ENCODE data around the gene MRC1. TPM values are rescaled to one million over a fixed set of nuclear protein-coding genes. Genes with fewer than 3 reads are reported as not detected.
A peak's percentile ranks its signal among the peaks of the same experiment; 100 is the strongest.

MRC1 gene
- total and polyA plus RNA-seq, 2 of the 13 experiments (the other 11 are each of a cell fraction or from before 2014, with no cell fraction given) = not detected

DNA sequence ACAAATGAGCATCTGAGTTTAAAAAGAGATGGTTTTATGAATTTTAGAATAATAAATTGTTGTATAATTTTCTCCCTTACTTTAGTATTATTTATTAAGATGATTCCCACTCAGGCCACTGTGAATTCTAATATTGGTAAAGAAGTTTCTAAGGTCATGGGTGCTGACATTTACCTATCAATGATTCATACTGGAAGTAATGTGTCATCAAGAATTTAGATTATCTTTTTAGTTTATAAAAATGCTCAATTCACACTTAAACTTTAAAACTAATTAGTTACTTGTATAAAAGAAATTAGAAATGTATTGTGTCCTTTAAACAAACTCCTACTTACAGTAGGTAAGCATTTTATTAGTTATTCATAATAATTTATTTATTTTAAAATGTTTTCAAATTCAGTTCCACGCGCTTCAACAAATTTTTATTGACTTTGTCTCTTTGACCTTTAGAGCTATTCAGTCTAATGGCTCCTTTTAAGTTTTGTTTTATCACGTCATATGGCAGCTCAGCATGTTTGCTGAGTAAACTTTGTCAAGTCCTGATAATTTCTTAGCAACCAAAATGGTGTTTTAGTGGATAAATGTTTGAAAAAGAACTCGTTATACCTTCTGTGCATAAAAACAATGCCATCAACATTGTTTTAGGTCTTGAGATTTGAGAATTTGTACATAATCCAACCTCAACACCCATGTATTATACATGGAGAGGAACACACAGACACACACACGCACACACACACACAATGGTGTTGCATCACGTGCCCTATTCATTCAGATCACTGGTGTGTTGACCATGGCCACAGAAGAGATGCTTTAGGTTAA lies 15.1 kb upstream of the MRC1 start (continued):
- TF ChIP-seq, protein P1, sequence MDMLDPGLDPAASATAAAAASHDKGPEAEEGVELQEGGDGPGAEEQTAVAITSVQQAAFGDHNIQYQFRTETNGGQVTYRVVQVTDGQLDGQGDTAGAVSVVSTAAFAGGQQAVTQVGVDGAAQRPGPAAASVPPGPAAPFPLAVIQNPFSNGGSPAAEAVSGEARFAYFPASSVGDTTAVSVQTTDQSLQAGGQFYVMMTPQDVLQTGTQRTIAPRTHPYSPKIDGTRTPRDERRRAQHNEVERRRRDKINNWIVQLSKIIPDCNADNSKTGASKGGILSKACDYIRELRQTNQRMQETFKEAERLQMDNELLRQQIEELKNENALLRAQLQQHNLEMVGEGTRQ (IDR thresholded peaks at IDR 0.05; ENCODE audit: low read depth, low read length) = 0 out of 2 replicates have a peak, but pooled peaks have one; percentile 33
- TF ChIP-seq, protein P1 (CRISPR knock-in tag; IDR thresholded peaks at IDR 0.05; ENCODE audit: borderline replicate concordance) = no peak
- TF ChIP-seq SSRP1 (CRISPR knock-in tag; IDR thresholded peaks at IDR 0.05) = no peak
- TF ChIP-seq CREM (IDR thresholded peaks at IDR 0.05) = peak; percentile 37; the same call in 1 of the 2 replicates
- no peak for TF ChIP-seq CREM (CRISPR knock-in tag; IDR thresholded peaks at IDR 0.05)
- no peak for TF ChIP-seq ZNF34 (CRISPR knock-in tag; IDR thresholded peaks at IDR 0.05; ENCODE audit: borderline replicate concordance)
- TF ChIP-seq, protein P2, sequence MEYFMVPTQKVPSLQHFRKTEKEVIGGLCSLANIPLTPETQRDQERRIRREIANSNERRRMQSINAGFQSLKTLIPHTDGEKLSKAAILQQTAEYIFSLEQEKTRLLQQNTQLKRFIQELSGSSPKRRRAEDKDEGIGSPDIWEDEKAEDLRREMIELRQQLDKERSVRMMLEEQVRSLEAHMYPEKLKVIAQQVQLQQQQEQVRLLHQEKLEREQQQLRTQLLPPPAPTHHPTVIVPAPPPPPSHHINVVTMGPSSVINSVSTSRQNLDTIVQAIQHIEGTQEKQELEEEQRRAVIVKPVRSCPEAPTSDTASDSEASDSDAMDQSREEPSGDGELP (IDR thresholded peaks at IDR 0.05; ENCODE audit: borderline replicate concordance, low read depth) = peak; percentile 46; the same call in 1 of the 2 replicates
- no peak for TF ChIP-seq ZNF232 (CRISPR knock-in tag; IDR thresholded peaks at IDR 0.05; ENCODE audit: borderline replicate concordance)
- TF ChIP-seq, protein P3, sequence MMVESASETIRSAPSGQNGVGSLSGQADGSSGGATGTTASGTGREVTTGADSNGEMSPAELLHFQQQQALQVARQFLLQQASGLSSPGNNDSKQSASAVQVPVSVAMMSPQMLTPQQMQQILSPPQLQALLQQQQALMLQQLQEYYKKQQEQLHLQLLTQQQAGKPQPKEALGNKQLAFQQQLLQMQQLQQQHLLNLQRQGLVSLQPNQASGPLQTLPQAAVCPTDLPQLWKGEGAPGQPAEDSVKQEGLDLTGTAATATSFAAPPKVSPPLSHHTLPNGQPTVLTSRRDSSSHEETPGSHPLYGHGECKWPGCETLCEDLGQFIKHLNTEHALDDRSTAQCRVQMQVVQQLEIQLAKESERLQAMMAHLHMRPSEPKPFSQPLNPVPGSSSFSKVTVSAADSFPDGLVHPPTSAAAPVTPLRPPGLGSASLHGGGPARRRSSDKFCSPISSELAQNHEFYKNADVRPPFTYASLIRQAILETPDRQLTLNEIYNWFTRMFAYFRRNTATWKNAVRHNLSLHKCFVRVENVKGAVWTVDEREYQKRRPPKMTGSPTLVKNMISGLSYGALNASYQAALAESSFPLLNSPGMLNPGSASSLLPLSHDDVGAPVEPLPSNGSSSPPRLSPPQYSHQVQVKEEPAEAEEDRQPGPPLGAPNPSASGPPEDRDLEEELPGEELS (CRISPR knock-in tag; IDR thresholded peaks at IDR 0.05) = no peak
- no peak for TF ChIP-seq ZNF44 (CRISPR knock-in tag; IDR thresholded peaks at IDR 0.05)
- TF ChIP-seq ZNF709 (CRISPR knock-in tag; IDR thresholded peaks at IDR 0.05) = no peak
- TF ChIP-seq ZNF670 (CRISPR knock-in tag; IDR thresholded peaks at IDR 0.05; ENCODE audit: borderline replicate concordance) = no peak
- TF ChIP-seq ZFP1 (CRISPR knock-in tag; IDR thresholded peaks at IDR 0.05) = no peak
- TF ChIP-seq, protein P4, sequence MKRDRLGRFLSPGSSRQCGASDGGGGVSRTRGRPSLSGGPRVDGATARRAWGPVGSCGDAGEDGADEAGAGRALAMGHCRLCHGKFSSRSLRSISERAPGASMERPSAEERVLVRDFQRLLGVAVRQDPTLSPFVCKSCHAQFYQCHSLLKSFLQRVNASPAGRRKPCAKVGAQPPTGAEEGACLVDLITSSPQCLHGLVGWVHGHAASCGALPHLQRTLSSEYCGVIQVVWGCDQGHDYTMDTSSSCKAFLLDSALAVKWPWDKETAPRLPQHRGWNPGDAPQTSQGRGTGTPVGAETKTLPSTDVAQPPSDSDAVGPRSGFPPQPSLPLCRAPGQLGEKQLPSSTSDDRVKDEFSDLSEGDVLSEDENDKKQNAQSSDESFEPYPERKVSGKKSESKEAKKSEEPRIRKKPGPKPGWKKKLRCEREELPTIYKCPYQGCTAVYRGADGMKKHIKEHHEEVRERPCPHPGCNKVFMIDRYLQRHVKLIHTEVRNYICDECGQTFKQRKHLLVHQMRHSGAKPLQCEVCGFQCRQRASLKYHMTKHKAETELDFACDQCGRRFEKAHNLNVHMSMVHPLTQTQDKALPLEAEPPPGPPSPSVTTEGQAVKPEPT (CRISPR knock-in tag; IDR thresholded peaks at IDR 0.05; ENCODE audit: low read depth) = no peak
- TF ChIP-seq STAT5B (CRISPR knock-in tag; IDR thresholded peaks at IDR 0.05) = no peak
- peak; percentile 90 for TF ChIP-seq NR2F6 (IDR thresholded peaks at IDR 0.05)
- TF ChIP-seq NR2F6 (CRISPR knock-in tag; IDR thresholded peaks at IDR 0.05) = peak; percentile 65; the same call in 1 of the 2 replicates
- TF ChIP-seq, protein P5, sequence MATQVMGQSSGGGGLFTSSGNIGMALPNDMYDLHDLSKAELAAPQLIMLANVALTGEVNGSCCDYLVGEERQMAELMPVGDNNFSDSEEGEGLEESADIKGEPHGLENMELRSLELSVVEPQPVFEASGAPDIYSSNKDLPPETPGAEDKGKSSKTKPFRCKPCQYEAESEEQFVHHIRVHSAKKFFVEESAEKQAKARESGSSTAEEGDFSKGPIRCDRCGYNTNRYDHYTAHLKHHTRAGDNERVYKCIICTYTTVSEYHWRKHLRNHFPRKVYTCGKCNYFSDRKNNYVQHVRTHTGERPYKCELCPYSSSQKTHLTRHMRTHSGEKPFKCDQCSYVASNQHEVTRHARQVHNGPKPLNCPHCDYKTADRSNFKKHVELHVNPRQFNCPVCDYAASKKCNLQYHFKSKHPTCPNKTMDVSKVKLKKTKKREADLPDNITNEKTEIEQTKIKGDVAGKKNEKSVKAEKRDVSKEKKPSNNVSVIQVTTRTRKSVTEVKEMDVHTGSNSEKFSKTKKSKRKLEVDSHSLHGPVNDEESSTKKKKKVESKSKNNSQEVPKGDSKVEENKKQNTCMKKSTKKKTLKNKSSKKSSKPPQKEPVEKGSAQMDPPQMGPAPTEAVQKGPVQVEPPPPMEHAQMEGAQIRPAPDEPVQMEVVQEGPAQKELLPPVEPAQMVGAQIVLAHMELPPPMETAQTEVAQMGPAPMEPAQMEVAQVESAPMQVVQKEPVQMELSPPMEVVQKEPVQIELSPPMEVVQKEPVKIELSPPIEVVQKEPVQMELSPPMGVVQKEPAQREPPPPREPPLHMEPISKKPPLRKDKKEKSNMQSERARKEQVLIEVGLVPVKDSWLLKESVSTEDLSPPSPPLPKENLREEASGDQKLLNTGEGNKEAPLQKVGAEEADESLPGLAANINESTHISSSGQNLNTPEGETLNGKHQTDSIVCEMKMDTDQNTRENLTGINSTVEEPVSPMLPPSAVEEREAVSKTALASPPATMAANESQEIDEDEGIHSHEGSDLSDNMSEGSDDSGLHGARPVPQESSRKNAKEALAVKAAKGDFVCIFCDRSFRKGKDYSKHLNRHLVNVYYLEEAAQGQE (IDR thresholded peaks at IDR 0.05; ENCODE audit: borderline replicate concordance in 1 of 2, low read depth in 1 of 2, low read length in 2 of 2) = no peak
- TF ChIP-seq ZNF720 (CRISPR knock-in tag; IDR thresholded peaks at IDR 0.05) = no peak
- TF ChIP-seq ZNF616 (CRISPR knock-in tag; IDR thresholded peaks at IDR 0.05; ENCODE audit: low read depth) = no peak

All from HepG2 (cell line).